HG03097 (cell line): Measurements from ENCODE around the gene NOS3.

Experiments used
- ATAC-seq: cut with Tn5 transposase; IDR thresholded peaks from one replicate; pipeline ENCODE4 v1.9.1; 2021; ENCODE audit not compliant: unreplicated experiment, low FRiP score

Gene NOS3

GRCh38 chr7:150951521-150951920, 39.3 kb upstream of the NOS3 start:
- ATAC-seq = no peak

GRCh38 chr7:150952331-150953050, 38.3 kb upstream of the NOS3 start:
- ATAC-seq = no peak

DNA sequence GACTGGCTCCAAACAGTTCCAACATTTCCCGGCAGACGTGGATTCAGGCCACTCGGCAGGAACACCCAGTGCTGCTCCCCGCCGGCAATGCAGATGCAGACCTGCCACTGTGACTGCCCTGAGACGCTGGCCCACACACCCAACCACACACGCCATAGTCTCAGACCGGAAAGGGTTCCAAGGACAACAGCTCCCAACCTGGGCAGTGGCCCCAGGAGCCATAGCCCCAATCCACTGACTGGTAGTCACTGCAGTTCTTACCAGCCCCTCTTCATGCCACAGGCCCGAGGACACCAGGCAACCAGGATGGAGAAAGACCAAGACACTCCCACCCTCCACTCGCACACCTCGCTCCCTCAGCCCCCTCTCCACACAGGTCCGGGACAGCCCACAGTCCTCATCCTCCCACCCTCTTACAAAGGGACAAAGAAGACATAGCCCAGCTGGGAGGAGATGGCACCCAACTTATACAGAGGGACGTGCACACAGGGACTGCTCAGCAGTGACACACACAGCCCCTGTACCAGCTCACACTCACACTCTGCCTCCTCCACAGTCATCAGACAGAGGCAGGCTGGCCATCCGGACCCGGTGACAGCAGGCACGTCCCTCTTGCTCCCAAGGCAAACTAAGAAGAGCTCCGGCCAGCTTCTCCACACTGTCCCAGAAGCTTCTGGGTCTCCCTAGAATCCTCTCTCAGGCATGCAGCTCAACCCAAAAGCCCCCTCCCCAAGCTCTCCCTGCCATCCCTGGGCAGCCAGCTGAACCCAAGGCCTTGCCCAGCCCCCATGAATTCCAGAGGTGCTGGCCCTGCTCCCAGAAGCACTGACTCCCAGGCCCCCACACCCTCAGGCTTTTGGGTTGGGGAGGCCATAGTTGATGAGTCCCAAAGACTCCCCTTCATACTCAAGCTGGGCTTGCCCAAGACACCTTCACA, 37.5 kb upstream of the NOS3 start:
- no peak for ATAC-seq

DNA sequence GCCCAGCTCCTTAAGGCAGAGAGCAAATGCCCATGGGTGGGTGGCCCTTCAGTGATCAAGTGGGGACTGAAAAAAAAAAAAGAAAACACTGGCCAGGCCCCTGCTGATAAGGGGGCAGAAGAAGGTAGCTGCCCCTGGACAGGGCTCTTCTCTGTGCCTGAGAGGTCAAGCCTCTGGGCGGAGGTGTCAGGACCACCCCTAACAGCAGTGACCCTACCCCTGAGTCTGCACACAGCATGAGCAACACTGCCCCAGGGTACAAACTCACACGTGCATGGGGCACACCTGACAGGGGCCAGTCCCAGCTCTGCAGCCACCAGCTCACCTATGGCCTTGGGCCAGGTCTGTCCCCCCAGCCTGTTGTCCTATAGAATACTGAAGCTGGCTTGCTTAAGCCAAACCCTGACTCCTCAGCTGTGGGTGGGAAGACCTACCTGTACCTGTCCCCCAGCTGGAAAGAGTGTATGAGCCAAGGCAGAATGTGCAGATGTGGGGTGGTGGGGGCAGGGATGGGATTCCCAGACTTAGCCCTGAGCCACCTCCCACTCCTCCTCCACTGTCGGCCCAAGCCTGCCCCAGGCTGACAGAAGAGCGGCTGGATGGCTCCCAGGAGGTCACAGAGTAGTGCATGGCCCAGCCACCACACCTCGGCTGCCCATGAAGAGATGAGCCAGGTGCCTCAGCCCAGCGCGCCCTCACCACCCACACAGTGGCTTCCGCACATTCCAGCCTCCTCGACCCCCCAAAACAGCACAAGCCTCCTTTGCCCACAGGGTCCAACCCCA, 36.4 kb upstream of the NOS3 start:
- ATAC-seq = no peak

GRCh38 chr7:150954986-150955518, 35.8 kb upstream of the NOS3 start:
- no peak for ATAC-seq

DNA sequence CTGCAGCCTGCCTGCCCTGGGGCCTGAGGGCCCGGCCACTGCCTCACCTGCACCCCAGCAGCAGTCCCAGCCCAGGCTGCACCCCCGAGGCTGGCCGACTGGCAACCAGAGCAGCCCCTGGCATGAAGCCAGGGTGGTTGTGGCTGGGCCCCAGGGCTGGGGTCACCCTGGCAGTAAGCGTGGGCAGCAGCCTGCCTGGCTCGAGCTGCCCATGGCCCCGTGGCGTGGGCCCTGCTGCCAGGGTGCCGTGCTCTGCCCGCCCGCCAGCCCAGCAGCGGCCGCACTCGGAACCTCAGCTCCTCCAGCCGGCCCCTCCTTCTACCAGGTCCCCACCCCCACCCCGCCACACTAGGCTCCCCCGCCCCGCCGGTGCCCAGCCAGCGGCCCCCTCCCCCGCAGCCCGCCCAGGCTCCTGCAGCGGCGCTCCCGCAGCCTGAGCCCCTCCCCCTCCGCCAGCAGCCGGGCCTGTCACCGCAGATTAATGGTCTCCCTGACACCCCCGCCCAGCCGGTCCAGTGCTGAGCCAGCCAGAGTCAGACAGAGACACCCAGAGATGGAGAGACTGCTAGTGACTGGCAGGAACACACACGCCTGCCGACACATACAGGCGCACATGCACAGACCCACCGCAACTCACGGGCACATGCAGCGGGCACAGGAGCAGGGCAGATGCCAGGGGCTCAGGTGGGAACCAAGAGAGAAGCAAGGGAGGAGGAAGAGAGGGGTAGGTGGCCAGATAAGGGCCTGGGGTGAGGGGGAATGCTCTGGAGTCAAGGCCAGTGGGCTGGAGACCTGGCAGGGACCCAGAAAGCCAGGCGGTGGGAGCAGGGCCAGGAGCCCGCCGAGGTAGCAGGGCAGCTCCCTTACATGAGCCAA, 35.1 kb upstream of the NOS3 start:
- ATAC-seq = no peak

DNA sequence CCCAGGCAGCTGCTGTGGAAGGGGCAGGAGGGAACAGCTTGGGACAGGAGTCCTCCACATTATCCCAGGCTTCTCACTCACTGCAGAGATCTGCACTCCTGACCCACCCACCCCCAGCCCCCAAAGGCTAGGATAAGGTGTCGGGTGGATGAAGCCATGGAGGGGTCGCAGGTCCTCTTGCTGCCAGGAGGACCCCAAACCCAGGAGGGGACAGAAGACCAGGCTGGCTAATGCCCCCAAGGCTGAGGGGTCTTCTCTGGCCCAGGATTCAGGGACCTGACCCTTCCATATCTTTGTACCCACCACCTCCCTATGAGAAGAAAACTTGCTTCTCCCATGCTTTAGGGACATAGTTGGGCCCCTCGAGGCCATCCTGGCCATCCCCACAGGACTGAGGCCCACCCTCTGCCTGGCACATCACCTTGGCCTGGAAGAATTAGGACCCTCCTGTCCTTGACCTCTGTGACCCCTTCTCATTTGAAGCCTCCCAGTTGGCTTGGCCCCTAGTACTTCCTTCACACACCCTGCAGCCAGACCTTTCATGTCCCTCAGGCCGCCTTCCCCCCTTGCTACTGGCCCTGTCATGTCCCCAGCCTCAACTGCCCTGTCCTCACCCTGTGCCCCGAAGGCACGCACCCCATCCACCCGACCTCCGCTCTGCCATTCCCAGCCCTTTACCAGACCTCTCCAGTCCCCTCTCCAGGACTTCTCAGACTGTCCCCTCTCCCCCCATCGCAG, 34.3 kb upstream of the NOS3 start:
- no peak for ATAC-seq

DNA sequence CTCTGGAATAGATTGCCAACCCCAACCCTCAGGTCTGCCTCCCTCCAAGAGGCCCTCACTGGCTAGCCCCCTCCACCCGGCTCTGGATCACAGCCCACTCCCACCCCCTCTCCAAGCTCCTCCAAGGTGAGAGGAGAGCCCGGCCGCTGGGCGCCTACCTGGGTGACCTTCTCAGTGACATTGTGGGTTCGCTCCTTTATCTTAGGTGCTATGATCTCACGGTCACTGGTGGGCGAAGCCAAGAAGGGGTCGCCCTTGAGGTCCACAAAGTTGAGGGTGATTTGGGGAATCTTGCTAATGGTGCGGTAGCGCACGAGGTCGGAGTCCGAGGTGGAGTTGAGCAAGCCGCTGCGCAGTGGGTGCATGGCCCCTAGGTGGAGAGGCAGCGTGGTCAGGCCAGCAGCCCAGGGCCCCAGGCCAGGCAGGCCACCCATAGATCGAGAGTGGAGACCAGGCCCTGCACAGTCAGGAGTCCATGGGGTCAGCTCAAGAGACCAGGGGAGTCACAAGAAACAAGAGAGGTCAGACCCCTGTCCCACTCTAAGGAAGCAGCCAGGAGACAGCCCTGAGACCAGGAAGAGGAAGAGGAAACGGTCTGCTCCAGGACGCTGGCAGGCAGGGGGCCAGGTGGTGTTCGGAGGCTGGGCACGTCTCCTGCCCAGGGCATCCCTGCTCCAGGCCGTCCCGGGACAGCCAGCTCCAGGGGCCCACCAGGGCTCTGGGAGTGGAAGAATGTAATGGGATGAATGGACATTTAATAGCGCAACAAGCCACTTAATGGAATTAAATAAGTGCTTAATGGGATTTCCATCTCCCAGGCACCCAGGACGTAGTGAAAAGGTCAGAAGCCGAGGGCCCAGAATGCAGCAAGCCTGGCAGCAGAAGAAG, 33.4 kb upstream of the NOS3 start:
- no peak for ATAC-seq

DNA sequence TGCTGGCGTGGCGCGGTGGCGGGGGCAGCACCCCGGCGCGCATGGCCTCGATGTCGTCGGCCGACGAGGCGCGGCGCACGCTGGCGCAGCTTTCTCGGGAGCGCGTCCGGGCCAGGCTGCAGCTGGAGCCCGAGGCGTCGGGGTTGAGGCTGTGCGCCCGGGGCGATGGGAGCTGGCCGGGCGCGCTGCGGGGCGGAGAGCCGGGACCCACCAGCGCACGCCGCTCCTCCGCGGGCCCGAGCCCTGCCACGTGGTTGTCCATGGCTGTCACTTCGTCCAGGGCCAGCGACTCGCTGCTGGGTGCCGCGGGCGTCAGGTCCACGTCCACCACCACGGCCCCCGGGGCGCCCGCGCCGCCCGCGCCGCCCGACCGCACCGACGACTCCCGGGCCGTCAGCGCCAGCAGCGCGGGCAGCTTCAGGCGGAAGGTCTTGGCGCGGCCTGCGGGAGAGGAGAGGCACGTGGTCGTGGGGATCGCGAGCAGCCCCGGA, 32.7 kb upstream of the NOS3 start:
- no peak for ATAC-seq

GRCh38 chr7:150958597-150958996, 32.2 kb upstream of the NOS3 start:
- no peak for ATAC-seq

- ATAC-seq = no peak
These were observed 31.7 kb upstream of the NOS3 start for GRCh38 chr7:150959081-150959480.

DNA sequence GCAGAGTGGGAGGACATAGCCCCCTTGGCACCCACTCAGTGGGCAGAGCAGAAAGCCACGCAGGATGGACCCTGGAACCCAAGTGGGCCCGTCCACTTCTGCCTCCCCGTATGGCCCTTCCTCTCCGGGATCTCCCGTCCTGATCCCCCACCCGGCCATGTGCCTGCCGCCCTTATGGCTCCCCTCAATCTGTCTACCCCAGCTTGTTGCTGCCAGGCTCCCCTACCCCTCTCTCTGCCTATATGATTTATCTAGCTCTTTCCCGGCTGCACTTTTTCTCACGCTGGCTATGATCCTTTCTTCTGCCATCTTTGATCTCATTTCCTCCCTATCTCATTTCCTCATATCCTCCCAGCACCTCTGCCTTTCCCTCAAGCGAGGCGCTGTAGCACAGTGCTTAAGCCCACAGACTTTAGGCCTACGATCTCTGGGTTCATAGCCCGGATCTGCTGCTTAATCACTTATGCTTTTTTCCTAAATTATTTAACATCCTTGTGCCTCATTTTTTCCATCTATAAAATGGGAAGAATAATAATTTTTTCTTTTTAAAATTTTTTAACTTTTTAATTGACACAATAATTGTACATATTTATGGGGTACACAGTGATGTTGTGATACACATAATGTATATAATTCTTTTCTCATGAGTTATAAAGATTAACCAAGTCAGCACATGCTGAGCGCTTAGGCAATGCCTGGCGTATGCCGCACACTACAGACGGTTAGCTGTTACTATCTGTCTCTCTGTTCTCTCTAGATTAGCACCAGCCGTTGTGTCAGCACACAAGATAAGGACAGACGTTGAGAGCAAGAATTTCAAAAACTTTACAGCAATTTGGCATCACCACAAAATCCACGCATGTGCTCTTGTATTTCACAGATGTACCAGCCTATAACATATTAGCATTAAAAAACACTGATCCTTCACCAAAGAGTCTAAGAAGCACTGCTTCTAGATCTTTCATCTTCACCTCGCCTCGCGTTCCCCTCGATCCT, 30.8 kb upstream of the NOS3 start:
- ATAC-seq = no peak

DNA sequence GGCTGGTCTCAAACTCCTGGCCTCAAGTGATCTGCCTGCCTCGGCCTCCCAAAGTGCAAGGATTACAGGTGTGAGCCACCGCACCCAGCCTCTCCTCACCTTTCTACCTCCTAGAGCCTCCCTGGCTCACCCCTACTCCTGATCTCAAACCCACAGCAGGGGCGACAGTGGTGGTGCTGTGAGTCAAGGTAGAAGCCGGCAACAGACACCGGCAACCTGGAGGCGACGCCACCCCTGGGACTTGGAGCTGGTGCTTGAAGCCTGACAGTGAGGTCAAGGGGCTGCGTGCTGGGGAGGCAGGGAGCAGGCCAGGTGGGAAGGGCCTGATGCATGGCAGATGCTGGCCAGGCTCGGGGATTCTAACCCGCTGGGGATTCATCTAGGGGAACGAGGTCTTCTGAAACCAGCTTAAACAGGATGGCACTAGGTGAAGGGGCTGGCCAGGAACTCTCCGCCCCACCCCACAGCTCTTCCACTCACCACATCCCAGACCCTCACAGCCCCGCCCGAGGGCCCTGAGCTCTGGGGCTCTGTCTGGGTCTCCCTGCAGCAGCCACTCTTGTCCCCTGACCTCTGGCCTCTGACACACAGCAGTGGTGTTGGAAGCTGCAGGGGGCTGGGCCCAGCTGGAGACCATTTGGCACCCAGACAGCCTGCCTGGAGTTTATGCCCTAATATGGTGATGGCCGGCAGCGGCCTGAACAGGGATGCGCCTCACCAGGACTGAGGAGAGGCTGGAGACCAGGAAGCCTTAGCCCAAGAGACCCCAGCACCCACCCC, 29.1 kb upstream of the NOS3 start:
- no peak for ATAC-seq

GRCh38 chr7:150962290-150962552, 28.6 kb upstream of the NOS3 start:
- no peak for ATAC-seq

DNA sequence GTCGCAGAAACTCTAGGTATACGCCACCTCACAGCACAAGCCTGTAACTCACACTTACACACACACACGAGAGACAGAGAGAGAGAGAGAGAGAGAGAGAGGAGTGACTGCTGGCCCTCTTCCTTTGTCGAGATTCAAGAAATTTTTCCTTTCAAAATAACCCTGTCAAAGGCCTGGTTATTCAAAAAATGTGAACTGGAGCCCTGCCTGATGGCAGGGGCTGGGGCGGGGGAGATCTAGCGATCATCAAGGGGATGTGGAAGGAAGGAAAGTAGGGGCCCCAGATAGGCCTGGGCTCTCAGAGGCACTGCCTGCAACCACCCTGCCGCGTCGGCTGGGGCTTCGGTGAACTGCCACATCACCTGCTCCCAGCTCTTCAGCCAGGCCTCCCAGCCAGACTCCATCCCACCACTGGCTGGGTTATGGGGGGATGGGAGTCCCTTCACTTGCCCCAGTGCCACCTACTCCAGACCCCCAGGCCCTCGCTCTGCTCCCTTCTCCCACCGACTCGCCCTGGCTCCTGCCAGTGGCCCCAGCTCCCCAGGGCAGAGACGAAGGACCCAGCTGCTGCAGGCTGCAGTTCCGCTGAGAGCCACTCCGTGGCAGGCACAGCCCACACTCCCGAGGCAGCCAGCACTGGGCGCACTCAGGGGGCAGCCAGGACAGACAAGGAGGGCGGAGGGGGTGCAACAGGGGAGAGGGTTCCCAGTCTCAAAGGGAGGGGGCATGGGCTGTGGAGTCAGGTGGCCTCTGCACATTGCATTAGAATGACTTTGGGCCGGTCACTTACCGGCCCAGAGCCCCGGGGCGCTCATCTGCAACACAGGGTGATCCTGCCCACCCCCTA, 28.0 kb upstream of the NOS3 start:
- no peak for ATAC-seq
